Measurements from ENCODE around the gene SERPINB6.
"Not testable (repeated sequence)": the region's sequence is repeated elsewhere in the genome, so short reads cannot be mapped to it uniquely, and the experiment has no call there.

SERPINB6 gene

DNA sequence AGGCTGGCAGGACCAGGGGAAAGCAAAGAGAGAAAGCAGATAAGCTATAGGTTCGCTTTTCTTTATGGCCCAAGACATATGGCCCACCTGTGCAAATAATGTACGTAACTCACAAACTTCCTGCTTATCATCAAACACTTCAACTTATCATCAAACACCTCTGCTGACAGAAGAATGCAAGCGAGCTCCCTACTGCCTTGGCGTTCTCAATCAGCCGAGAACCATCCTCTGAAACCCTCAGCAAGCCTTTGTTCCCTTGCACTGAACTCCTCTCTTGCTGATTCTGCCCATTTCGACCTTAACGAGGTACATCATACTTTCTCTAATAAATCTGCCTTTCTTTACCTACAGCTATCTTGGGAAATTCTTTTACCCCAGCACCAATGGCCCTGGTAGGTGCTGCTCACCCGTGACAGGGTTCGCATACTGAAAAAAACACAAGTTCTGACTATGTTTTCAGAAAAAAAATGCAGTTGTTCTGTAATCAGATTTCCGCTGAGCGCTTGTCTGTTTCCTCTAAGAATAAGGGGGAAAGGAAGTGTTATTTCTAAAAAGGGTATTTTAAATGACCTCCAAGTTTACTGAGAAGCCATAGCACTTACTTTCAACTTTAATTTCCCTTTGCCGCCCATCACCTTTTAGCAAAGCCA is 28.3 kb downstream of the SERPINB6 start:
- H3K27me3 Mint-ChIP-seq (ENCODE audit: low read depth, poor library complexity) = peaks cover 6% of the 10 kb centered on the region
- H3K9me3 Mint-ChIP-seq = no peaks in the 10 kb centered on the region
- H3K4me1 Mint-ChIP-seq = peaks cover 34% of the 10 kb centered on the region
- no peak for DNase-seq
- H3K4me3 Mint-ChIP-seq = no peak overlapping the region
- H3K36me3 Mint-ChIP-seq (ENCODE audit: low read depth) = peaks cover 8% of the 10 kb centered on the region
- H3K27ac Mint-ChIP-seq = peak overlapping the region; percentile 11
- TF ChIP-seq, protein P1, sequence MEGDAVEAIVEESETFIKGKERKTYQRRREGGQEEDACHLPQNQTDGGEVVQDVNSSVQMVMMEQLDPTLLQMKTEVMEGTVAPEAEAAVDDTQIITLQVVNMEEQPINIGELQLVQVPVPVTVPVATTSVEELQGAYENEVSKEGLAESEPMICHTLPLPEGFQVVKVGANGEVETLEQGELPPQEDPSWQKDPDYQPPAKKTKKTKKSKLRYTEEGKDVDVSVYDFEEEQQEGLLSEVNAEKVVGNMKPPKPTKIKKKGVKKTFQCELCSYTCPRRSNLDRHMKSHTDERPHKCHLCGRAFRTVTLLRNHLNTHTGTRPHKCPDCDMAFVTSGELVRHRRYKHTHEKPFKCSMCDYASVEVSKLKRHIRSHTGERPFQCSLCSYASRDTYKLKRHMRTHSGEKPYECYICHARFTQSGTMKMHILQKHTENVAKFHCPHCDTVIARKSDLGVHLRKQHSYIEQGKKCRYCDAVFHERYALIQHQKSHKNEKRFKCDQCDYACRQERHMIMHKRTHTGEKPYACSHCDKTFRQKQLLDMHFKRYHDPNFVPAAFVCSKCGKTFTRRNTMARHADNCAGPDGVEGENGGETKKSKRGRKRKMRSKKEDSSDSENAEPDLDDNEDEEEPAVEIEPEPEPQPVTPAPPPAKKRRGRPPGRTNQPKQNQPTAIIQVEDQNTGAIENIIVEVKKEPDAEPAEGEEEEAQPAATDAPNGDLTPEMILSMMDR (IDR thresholded peaks at IDR 0.05) = no peak

DNA sequence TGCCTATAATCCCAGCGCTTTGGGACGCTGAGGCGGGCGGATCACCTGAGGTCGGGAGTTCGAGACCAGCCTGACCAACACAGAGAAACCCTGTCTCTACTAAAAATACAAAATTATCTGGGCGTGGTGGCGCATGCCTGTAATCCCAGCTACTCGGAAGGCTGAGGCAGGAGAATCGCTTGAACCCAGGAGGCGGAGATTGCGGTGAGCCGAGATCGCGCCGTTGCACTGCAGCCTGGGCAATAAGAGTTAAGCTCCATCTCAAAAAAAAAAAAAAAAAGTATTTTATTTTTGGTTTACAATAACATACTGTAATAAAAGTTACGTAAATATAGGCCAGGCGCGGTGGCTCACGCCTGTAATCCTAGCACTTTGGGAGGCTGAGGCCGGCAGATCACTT is 29.3 kb downstream of the SERPINB6 start:
- H3K27ac Mint-ChIP-seq; H3K9me3 Mint-ChIP-seq; H3K36me3 Mint-ChIP-seq (ENCODE audit: low read depth); H3K27me3 Mint-ChIP-seq (ENCODE audit: low read depth, poor library complexity); DNase-seq; H3K4me3 Mint-ChIP-seq: not testable (repeated sequence)
- peaks cover 25% of the 10 kb centered on the region for H3K4me1 Mint-ChIP-seq

DNA sequence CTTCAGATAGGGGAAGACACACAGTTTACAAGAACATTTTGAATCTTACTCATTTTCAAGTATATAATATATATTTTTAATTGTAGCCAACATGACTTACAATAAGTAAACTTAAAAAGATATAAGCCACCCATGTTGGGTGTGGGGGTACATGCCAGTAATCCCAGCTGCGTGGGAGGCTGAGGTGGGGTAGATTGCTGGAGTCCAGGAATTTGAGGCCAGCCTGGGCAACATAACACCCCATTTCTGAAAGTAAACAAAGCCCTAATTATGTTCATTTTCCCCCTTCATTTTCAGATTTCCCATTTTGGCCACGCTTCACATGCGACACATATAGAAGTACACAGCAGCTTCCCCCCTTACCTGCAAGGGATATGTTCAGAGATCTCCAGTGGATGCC is 30.5 kb downstream of the SERPINB6 start:
- H3K27me3 Mint-ChIP-seq (ENCODE audit: low read depth, poor library complexity) = peaks cover 9% of the 10 kb centered on the region
- TF ChIP-seq, protein P1 (IDR thresholded peaks at IDR 0.05) = no peak

DNA sequence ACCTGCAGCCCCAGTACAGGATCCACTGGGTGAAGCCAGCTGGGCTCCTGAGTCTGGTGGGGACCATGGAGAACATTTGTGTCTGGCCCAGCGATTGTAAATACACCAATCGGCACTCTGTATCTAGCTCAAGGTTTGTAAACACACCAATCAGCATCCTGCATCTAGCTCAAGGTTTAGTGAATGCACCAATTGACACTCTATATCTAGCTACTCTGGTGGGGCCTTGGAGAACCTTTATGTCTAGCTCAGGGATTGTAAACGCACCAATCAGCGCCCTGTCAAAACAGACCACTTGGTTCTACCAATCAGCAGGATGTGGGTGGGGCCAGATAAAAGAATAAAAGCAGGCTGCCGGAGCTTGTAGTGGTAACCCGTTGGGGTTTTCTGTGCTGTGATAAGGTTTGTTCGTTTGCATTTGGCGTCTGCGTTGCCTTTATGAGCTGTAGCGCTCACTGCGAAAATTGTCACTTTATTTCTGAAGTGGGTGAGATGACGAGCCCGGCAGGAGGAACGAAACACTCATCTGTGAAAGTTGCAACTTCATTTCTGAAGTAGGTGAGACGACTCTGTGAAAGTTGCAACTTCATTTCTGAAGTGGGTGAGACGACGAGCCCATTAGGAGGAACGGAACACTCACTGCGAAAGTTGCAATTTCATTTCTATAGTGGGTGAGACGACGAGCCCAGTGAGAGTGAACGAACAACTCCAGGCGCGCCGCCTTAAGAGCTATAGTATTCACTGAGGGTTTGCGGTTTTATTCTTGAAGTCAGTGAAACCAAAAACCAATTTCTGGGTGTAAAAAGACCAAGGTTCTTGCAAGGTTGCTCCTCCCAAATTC is 31.1 kb downstream of the SERPINB6 start:
- TF ChIP-seq, protein P1 (IDR thresholded peaks at IDR 0.05) = no peak
- Mint-ChIP-seq H3K27me3 (ENCODE audit: low read depth, poor library complexity) (peaks cover 8% of the 10 kb centered on the region), H3K9me3 (peaks cover 6% of the 10 kb centered on the region), H3K4me3 (no peak overlapping the region), H3K36me3 (ENCODE audit: low read depth) (no peaks in the 10 kb centered on the region), H3K27ac (no peak overlapping the region), H3K4me1 (peaks cover 15% of the 10 kb centered on the region)
- no peak for DNase-seq

More for the DNA sequence above, 30.5 kb downstream of the SERPINB6 start:
- Mint-ChIP-seq H3K4me1 (peaks cover 17% of the 10 kb centered on the region), H3K36me3 (ENCODE audit: low read depth) (no peaks in the 10 kb centered on the region), H3K27ac (peak overlapping the region; percentile 38), H3K9me3 (peaks cover 6% of the 10 kb centered on the region), H3K4me3 (no peak overlapping the region)
- no peak for DNase-seq

DNA sequence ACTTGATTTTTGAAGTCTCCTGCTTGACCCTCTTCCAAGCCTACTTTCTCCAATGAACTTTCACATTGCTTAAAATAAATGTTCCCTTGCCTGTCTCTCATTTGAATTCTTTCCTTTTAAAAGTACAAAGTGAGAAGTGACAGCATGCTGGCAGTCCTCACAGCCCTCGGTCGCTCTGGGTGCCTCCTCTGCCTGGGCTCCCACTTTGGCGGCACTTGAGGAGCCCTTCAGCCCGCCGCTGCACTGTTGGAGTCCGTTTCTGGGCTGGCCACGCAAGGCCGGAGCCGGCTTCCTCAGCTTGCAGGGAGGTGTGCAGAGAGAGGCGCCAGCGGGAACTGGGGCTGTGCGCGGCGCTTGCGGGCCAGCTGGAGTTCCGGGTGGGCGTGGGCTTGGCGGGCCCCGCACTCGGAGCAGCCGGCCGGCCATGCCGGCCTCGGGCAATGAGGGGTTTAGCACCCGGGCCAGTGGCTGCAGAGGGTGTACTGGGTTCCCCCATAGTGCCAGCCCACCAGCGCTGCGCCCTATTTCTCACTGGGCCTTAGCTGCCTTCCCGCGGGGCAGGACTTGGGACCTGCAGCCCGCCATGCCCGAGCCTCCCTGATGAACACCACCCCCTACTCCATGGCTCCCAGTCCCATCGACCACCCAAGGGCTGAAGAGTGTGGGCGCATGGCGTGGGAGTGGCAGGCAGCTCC is 31.9 kb downstream of the SERPINB6 start:
- H3K27me3 Mint-ChIP-seq (ENCODE audit: low read depth, poor library complexity) = peaks cover 6% of the 10 kb centered on the region
- DNase-seq = no peak
- H3K4me3 Mint-ChIP-seq = no peak overlapping the region
- H3K36me3 Mint-ChIP-seq (ENCODE audit: low read depth) = no peaks in the 10 kb centered on the region
- TF ChIP-seq, protein P1 (IDR thresholded peaks at IDR 0.05) = no peak
- H3K4me1 Mint-ChIP-seq = peaks cover 12% of the 10 kb centered on the region
- no peak overlapping the region for H3K27ac Mint-ChIP-seq
- H3K9me3 Mint-ChIP-seq = peaks cover 6% of the 10 kb centered on the region

DNA sequence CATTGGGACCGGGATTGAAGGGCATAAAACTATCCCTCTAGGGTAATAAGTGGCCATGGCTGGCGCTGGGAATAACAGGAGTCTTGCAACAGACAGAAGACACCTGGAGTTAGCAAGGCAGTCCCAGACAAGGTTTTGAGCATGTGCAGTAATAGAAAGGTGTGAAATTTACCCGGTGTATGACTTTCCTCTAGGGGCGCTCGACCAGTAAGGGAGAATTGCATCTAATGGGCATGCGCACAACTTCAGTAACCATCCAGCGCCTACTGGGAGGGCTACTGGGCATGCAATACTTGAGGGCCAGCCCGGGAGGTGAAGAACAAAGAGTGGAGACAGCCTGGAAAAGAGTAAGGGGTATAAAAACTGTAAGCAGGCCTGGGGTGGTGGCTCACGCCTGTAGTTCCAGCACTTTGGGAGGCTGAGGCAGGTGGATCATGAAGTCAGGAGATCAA is 32.7 kb downstream of the SERPINB6 start:
- Mint-ChIP-seq H3K4me3 (no peak overlapping the region), H3K36me3 (ENCODE audit: low read depth) (no peaks in the 10 kb centered on the region), H3K27me3 (ENCODE audit: low read depth, poor library complexity) (peaks cover 6% of the 10 kb centered on the region), H3K9me3 (peaks cover 6% of the 10 kb centered on the region), H3K4me1 (peaks cover 12% of the 10 kb centered on the region), H3K27ac (no peak overlapping the region)
- DNase-seq = no peak
- TF ChIP-seq, protein P1 (IDR thresholded peaks at IDR 0.05) = no peak

Measured in nephron progenitor cell (in vitro differentiated cells).